ENCODE results near the gene GLB1L. TPM values are rescaled to one million over a fixed set of nuclear protein-coding genes. Genes with fewer than 3 reads are reported as not detected.

Gene GLB1L
- polyA plus RNA-seq, 3 donors, result 21.8 to 26.4 (median 25.1) TPM

GRCh38 chr2:219228041-219228910, 17.0 kb downstream of the GLB1L start:
- no peak for DNase-seq (ENCODE audit: low read depth in 3 of 3, low spot score in 2 of 3)

DNA sequence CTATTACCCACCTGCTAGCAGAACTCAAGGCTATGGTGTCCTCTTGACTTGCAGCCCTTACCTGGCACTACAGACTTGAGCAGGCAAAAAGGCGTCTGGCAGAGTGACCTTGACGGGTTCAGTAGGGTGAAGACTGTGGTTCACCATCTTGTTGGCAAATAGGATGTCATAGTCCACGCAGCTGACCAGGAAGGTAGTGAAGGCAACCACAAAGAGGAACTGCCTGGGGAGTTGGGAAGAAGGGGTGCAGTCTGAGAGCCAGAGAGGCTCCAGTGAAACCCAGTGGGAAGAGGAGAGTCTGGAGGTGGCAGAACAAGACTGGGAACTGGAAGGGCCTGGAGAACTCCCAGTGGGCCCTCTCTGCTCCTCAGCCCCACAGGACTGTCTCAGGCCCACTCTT, 19.9 kb downstream of the GLB1L start:
- no peak for DNase-seq (ENCODE audit: low read depth in 3 of 3, low spot score in 2 of 3)

- DNase-seq (ENCODE audit: low read depth in 3 of 3, low spot score in 2 of 3), result no peak
Measured at GRCh38 chr2:219223831-219224610, 21.2 kb downstream of the GLB1L start.

- DNase-seq (ENCODE audit: low read depth in 3 of 3, low spot score in 2 of 3), result no peak
Measured at GRCh38 chr2:219221957-219222518, 23.2 kb downstream of the GLB1L start.

DNA sequence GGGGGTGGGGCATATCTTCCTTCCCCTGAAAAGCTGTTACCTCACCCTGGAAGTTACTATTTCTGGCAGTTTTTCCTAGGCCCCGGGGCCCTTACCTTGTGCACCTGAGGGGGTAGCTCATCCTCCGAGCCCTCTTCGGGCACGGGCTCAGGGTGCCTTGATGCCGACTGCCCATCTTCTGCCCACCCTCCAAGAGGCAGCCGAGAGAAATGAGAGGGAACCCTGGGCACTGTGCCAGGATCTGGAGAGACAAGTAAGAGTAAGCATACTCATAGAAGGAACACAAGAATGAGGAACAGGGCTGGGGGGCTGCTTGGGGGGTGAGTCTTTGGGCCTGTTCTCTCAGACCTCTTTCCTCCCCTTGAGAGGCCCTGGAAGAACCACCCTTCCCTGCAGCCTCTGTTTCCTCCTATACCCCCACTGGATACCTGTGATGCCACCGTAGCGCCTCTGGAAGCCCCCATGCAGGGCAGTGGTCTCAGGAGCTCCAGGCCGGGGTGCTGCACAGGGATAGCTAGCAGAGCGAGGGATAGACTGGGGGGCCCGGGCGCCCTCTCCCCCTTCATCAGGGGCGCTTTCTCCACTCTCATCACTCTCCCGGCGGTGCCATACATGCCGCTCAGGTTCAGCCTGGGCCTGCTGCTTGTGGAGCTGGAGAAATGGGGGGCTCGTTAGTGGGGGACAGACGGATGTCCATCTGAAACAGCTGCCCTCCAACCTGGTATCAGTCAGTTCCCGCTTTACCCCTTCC, 24.4 kb downstream of the GLB1L start:
- DNase-seq (ENCODE audit: low read depth in 3 of 3, low spot score in 2 of 3), result no peak

DNA sequence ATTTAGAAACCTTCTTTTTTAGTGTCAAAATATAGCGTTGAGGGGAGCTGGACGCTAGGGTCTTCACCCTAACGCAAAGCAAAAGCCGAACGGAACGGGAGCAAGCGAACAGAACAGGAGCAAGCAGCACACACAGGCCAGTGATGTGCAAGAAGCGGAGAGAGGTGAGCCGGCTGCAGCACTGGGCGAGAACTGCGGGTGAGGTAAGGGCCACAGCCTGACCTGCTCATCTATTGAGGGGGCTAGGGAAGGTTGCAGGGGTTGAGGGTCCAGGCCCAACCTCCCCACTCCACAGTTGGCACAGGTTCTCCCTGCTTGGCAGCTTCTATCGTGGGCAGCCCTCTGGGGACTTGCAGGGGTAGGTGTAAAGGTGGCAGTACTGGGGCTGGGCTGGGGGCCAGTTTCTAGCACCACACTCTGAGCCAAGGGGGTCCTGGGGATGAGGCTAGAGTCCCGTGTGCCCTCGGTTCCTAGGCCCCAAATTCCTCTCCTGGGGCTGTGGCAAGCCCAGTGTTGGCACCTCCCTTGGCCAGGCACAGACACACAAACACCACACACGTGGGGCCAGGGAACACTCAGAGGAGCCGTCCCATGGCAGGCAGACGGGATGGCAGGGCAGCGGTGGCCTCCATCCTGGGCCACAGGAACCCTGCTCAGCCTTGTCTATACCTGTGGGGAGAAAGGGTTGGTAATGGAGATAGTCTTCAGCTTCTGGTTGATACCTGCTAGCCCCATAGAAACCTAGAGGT, 25.3 kb downstream of the GLB1L start:
- DNase-seq (ENCODE audit: low read depth in 3 of 3, low spot score in 2 of 3), result no peak

- peak in 2 of 3 donors; percentile 80 to 87 for DNase-seq (ENCODE audit: low read depth in 3 of 3, low spot score in 2 of 3)
Measured at GRCh38 chr2:219218732-219219701, 26.2 kb downstream of the GLB1L start, which contains the start of gene ABCB6. Gene ABCB6, minus strand, starts transcription at chr2:219218958. Its CDS starts 285 bp downstream, at chr2:219218673.

DNA sequence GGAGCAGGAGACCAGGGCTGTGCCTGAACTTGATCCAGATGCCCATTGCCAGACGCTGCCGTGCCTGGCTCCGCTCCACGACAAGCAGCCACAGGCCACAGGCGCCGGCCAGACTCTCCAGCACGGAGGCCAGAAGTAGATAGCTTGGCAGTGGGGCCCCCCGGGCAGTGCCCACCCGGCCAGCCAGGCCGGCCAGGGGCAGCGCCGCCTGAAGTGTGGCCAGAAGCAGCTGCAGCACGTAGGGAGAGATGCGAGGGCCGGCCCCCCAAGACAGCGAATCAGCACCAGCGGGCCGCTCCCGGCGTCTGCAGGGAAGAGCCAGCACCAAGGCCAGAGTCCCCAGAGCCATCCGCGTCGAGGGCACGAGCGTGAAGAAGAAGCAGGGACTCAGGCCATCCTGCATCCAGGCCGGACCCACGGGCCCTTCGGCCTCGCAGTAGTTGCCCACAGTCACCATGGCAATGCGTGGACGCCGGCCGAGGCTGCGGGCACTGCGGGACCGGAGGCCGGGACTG, 27.0 kb downstream of the GLB1L start:
- DNase-seq (ENCODE audit: low read depth in 3 of 3, low spot score in 2 of 3), result peak in 1 of 3 donors; percentile 47

GRCh38 chr2:219216535-219216915, 28.7 kb downstream of the GLB1L start:
- no peak for DNase-seq (ENCODE audit: low read depth in 3 of 3, low spot score in 2 of 3)

DNA sequence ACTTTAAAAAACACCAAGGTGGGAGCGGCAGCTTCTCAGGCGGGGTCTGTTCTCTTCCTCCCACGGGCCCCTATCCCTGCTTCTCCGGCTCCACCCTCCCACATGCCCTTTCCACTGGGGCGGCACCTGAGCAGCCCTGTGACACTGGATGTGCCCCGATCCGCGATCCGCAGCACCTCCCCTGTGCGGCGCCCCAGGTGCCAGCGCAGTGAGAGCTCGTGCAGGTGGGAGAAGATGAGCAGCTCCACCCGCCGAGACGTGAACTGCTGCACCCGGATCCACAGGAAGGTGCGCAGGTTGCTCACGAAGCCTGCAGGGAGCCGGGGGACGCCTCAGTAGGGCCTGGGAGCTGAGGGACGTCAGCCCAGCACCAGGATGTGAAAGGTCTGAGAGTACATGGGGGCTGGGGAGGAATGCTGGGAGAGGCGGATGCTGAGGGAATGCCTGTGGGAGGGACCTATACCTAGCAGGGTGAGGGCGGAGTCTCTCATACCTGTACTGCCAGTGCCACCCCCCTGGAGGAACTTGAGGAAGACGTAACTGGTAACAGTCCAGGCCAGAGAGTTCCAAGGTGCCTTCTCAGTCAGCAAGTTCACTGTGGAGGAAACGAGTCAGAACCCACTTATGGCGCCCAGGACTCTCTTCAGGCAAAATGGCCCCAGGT, 29.2 kb downstream of the GLB1L start:
- no peak for DNase-seq (ENCODE audit: low read depth in 3 of 3, low spot score in 2 of 3)

- no peak for DNase-seq (ENCODE audit: low read depth in 3 of 3, low spot score in 2 of 3)
Measured at GRCh38 chr2:219214786-219215185, 30.5 kb downstream of the GLB1L start.

- DNase-seq (ENCODE audit: low read depth in 3 of 3, low spot score in 2 of 3), result no peak
Measured at GRCh38 chr2:219214141-219214540, 31.1 kb downstream of the GLB1L start.

- no peak for DNase-seq (ENCODE audit: low read depth in 3 of 3, low spot score in 2 of 3)
Measured at GRCh38 chr2:219213486-219214071, 31.7 kb downstream of the GLB1L start.

- no peak for DNase-seq (ENCODE audit: low read depth in 3 of 3, low spot score in 2 of 3)
Measured at GRCh38 chr2:219213026-219213415, 32.2 kb downstream of the GLB1L start.

DNA sequence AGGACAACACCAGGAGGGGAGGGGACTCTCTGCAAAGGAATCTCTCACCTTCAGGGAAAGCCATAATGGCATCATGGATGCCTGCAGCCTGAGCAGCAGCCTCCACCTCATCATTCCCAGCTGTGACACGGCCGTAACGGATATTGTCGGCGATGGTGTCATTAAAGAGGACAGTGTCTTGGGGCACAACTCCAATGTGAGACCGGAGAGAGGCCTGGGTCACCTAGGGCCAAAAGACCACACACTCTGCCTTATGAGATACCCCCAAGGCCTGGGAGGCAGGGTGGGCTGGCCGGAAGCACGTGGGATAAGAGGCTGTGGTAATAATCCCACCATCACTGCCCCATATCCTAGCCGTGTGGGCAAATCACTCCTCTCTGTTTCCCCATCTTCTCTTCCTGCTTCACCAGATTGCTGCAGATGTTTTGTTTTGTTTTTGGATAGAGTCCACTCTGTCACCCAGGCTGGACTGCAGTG, 34.3 kb downstream of the GLB1L start:
- no peak for DNase-seq (ENCODE audit: low read depth in 3 of 3, low spot score in 2 of 3)

DNA sequence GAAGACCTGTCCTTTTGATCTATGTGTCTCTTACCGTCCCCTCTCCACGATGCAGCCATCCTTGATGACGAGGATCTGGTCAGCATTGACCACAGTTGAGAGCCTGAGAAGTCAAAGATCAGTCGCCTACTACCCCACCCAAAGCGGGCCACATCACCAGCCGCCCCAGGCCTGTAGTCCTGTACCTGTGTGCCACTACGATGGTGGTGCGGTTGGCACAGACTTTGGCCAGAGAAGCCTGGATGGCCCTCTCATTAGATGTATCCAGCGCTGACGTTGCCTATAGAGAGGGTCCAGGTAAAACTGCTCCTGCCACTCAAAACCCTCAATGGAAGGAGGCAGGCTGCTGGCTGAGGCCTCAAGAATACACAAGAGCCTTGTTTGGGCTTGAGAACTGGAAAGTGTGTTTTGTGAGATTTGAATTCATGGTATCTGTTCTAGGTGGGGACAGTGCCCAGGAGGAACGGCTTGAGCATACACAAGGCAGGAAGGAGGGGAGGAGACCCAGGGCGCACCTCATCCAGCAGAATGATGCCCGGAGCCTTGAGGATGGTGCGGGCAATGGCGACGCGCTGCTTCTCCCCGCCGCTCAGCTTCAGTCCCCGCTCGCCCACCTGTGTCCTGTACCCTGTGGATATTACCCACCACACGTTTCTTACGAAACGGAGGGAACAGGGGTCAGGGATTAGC, 34.9 kb downstream of the GLB1L start:
- DNase-seq (ENCODE audit: low read depth in 3 of 3, low spot score in 2 of 3), result no peak
